K562 (cell line): ENCODE measurements around the gene LBH. TPM values are rescaled to one million over a fixed set of nuclear protein-coding genes. Genes with fewer than 3 reads are reported as not detected.
A peak's percentile ranks its signal among the peaks of the same experiment; 100 is the strongest.

Experiments
- ATAC-seq: fragments of 200-7000 bp; cut with Tn5 transposase; 3 replicates; pipeline ENCODE4 v1.9.1; 2020; ENCODE audit warnings: moderate library complexity
- BruUV-seq: library from RNA; stranded (reverse); fragments of 400-500 nt; replicated peaks from 2 replicates; lab custom pipeline; 2021; lab: Mats Ljungman, UMichigan
- CTCF ChIA-PET: fragments of 300-600 bp; formaldehyde crosslinking; extraction: SDS; loops from one replicate; lab custom pipeline; 2021; ENCODE audit warnings: low intra/inter-chr PET ratio; lab: Yijun Ruan, JAX
- POLR2A ChIA-PET: fragments of 300-600, 350-650 bp; sonication (Branson Sonifier 250); formaldehyde crosslinking; extraction: SDS; loops from one replicate; lab custom pipeline; 2021; ENCODE audit warnings: antibody characterized with exemption, inconsistent platforms; lab: Yijun Ruan, JAX
- DNase-seq, 4 experiments: peaks; one replicate each; pipeline versions ENCODE4 v3.0.0 to v3.0.0-alpha.2; 2011 to 2018; ENCODE audit warnings: low spot score in 3 of 4, mixed read lengths in 3 of 4; ENCODE audit errors: extremely low read depth in 1 of 4
- FAIRE-seq: peaks from 2 replicates; lab custom pipeline; 2011; peaks lifted over from hg19 to GRCh38; lab: Jason Lieb, UNC
- H2AFZ ChIP-seq: 2 replicates; pipeline ENCODE4 v1.6.0; 2011; ENCODE audit warnings: low read depth, low read length, control low read depth, inconsistent platforms
- H3K27ac ChIP-seq: fragments of 200-600 bp; 3 replicates; pipeline ENCODE4 v1.8.0; 2011; ENCODE audit warnings: low read depth, mild to moderate bottlenecking, control low read depth, inconsistent platforms, low read length, moderate library complexity, mixed read lengths; ENCODE audit errors: extremely low read depth
- H3K27me3 ChIP-seq, 2 experiments: fragments of 300-600 bp in 1 of 2; 2 replicates in 1 of 2; 3 replicates in 1 of 2; pipeline versions ENCODE4 v1.6.0 to v1.8.0; 2011; ENCODE audit warnings: inconsistent platforms in 2 of 2, low read length in 2 of 2, mild to moderate bottlenecking in 1 of 2, mixed read lengths in 1 of 2, moderate library complexity in 1 of 2; ENCODE audit not compliant: control insufficient read depth in 2 of 2, insufficient read depth in 2 of 2
- H3K36me3 ChIP-seq: fragments of 300-600 bp; 3 replicates; pipeline ENCODE4 v1.8.0; 2011; ENCODE audit warnings: mild to moderate bottlenecking, low read length, inconsistent platforms; ENCODE audit not compliant: control insufficient read depth, insufficient read depth
- H3K4me1 ChIP-seq, 2 experiments: fragments of 200-600 bp in 1 of 2; replicated peaks in 1 of 2; 2 replicates in 1 of 2; 3 replicates in 1 of 2; pipeline versions ENCODE4 v1.5.1 to v1.8.0; 2011; ENCODE audit warnings: inconsistent platforms in 2 of 2, low read length in 2 of 2, mild to moderate bottlenecking in 1 of 2, mixed read lengths in 1 of 2, moderate library complexity in 1 of 2; ENCODE audit not compliant: control insufficient read depth in 2 of 2, insufficient read depth in 2 of 2
- H3K4me2 ChIP-seq: 2 replicates; pipeline ENCODE4 v1.6.1; 2011; ENCODE audit warnings: low read length, control low read depth, inconsistent platforms, mixed read lengths; ENCODE audit not compliant: insufficient read depth
- H3K4me3 ChIP-seq: fragments of 200-600 bp; sonication (generic), shearing (Covaris generic); 2 replicates; pipeline ENCODE4 v1.5.1; 2016; ENCODE audit warnings: control low read depth, inconsistent platforms
- H3K79me2 ChIP-seq: fragments of 200-600 bp; 3 replicates; pipeline ENCODE4 v1.8.0; 2011; ENCODE audit warnings: low read length, inconsistent platforms; ENCODE audit not compliant: control insufficient read depth, insufficient read depth
- H3K9ac ChIP-seq, 2 experiments: 2 replicates each; pipeline versions ENCODE4 v1.6.0 to v1.6.1; 2011; ENCODE audit warnings: low read depth in 2 of 2, low read length in 2 of 2, control low read depth in 1 of 2, inconsistent platforms in 1 of 2, mild to moderate bottlenecking in 1 of 2, mixed read lengths in 1 of 2; ENCODE audit not compliant: insufficient read depth in 1 of 2
- H3K9me1 ChIP-seq: one replicate; pipeline ENCODE4 v1.6.0; 2011; ENCODE audit warnings: inconsistent platforms, mild to moderate bottlenecking, low read length, moderate library complexity; ENCODE audit not compliant: control insufficient read depth, insufficient read depth
- H3K9me3 ChIP-seq: replicated peaks from 2 replicates; pipeline ENCODE4 v1.5.1; 2011; ENCODE audit warnings: low read depth, low read length, inconsistent platforms; ENCODE audit not compliant: control insufficient read depth, insufficient read depth
- H4K20me1 ChIP-seq: replicated peaks from 2 replicates; pipeline ENCODE4 v1.6.1; 2011; ENCODE audit warnings: low read length, inconsistent platforms, mixed read lengths; ENCODE audit not compliant: control insufficient read depth, insufficient read depth
- BRF2 ChIP-seq: IDR thresholded peaks from 3 replicates; pipeline ENCODE4 v1.6.1; 2011; ENCODE audit warnings: borderline replicate concordance, mild to moderate bottlenecking; ENCODE audit not compliant: insufficient read length, insufficient read depth
- CEBPB ChIP-seq: fragments of 450-650 bp; IDR thresholded peaks from 2 replicates; pipeline ENCODE4 v1.6.1; 2016; ENCODE audit warnings: missing genetic modification characterization, missing compliant biosample characterization
- CREB3L1 ChIP-seq: fragments of 450-650 bp; IDR thresholded peaks from 2 replicates; pipeline ENCODE4 v1.6.1; 2014; ENCODE audit warnings: low read depth, mild to moderate bottlenecking, moderate library complexity, borderline replicate concordance
- DACH1 ChIP-seq: fragments of 450-650 bp; IDR thresholded peaks from 2 replicates; pipeline ENCODE4 v1.6.1; 2018; ENCODE audit not compliant: partially characterized antibody
- DLX4 ChIP-seq: fragments of 250-450 bp; sonication (Bioruptor Pico); IDR thresholded peaks from 2 replicates; pipeline ENCODE4 v1.6.1; 2021; ENCODE audit warnings: mild to moderate bottlenecking
- ELK3 ChIP-seq: fragments of 450-650 bp; formaldehyde crosslinking; IDR thresholded peaks from 2 replicates; pipeline ENCODE4 v1.4.0; 2020; ENCODE audit warnings: mild to moderate bottlenecking
- ETV5 ChIP-seq: sonication (generic); formaldehyde crosslinking; IDR thresholded peaks from 2 replicates; pipeline ENCODE4 v1.4.0; 2020; ENCODE audit warnings: low read depth, mild to moderate bottlenecking, missing genetic modification reagents
- HDAC3 ChIP-seq: fragments of 450-650 bp; IDR thresholded peaks from 2 replicates; pipeline ENCODE4 v1.6.1; 2018; ENCODE audit warnings: borderline replicate concordance, mild to moderate bottlenecking, moderate library complexity; ENCODE audit not compliant: partially characterized antibody
- LEF1 ChIP-seq: fragments of 450-650 bp; IDR thresholded peaks from 2 replicates; pipeline ENCODE4 v1.6.1; 2016; ENCODE audit warnings: mild to moderate bottlenecking
- NFYB ChIP-seq: IDR thresholded peaks from 2 replicates; pipeline ENCODE4 v1.6.1; 2011; ENCODE audit warnings: mild to moderate bottlenecking, moderate library complexity; ENCODE audit not compliant: insufficient read length; ENCODE audit errors: extremely low read depth
- TAF7 ChIP-seq: fragments of 450-650 bp; IDR thresholded peaks from 2 replicates; pipeline ENCODE4 v1.6.1; 2016; ENCODE audit warnings: missing genetic modification characterization, missing compliant biosample characterization
- ZKSCAN1 ChIP-seq: fragments of 150-350 bp; IDR thresholded peaks from 2 replicates; pipeline ENCODE4 v1.6.1; 2016; ENCODE audit warnings: low read depth, low read length
- ZNF239 ChIP-seq: fragments of 250-450 bp; sonication (Bioruptor Pico); IDR thresholded peaks from 2 replicates; pipeline ENCODE4 v1.4.0; 2020; ENCODE audit warnings: mild to moderate bottlenecking
- WGBS: fragments of 100-300 bp; shearing (Covaris generic); methylation state at CpG from one replicate; pipeline ENCODE4 v1.1.6; 2016; ENCODE audit warnings: low coverage, mixed read lengths; ENCODE audit not compliant: insufficient coverage; ENCODE audit errors: missing lambda C conversion rate; 5-methylcytosine and 5-hydroxymethylcytosine counted together
- in situ Hi-C: fragments of 300-500 bp; cut with MboI; formaldehyde crosslinking; loops from 4 replicates; pipeline ENCODE4 v1.15.0; 2018; ENCODE audit warnings: inconsistent platforms, mixed read lengths
- intact Hi-C: fragments of 100-400 bp; cut with micrococcal nuclease; formaldehyde crosslinking; loops from 2 replicates; pipeline ENCODE4 v1.14.2; 2022
- polyA plus RNA-seq, 8 experiments: library from polyadenylated mRNA; depleted of rRNA in 4 of 8; stranded (reverse) in 5 of 8; unstranded in 3 of 8; fragments of >200 nt; fragmentation: Nextera tagmentation in 2 of 8; fragmentation: Illumina TruSeq in 1 of 8; extraction: Ambion mirVana in 2 of 8; extraction: Trizol in 1 of 8; gene quantifications; 2 replicates each; pipeline versions ENCODE4 v1.2.1 to v1.2.3, GENCODE V29; 2011 to 2014; ENCODE audit warnings: inconsistent platforms in 1 of 8, missing spikeins in 1 of 8
- total RNA-seq, 7 experiments: library from RNA; depleted of rRNA in 6 of 7; stranded (reverse); fragments of >200 nt in 6 of 7; fragmentation: Illumina TruSeq in 2 of 7; extraction: Trizol in 2 of 7; gene quantifications; 2 replicates each; pipeline versions ENCODE4 v1.2.1 to v1.2.3, GENCODE V29; 2011 to 2021; ENCODE audit warnings: low replicate concordance in 1 of 7

The LBH gene
- total and polyA plus RNA-seq, 9 of the 15 experiments (the other 6 are each of a cell fraction or from before 2014, with no cell fraction given) = 3.1 to 13.4 (median 7.4) TPM

GRCh38 chr2:30265052-30266015 lies 34.0 kb downstream of the LBH start:
- Histone ChIP-seq H2AFZ (no peak overlapping the region), H3K9me3 (no peaks in the 10 kb centered on the region), H3K9ac (no peak overlapping the region), H3K9me1 (no peaks in the 10 kb centered on the region), H3K4me3 (no peak overlapping the region), H3K27me3 (no peaks in the 10 kb centered on the region), H4K20me1 (no peaks in the 10 kb centered on the region), H3K36me3 (no peaks in the 10 kb centered on the region), H3K27ac (no peak overlapping the region), H3K4me1 (peaks cover 15% of the 10 kb centered on the region in 2 experiments; a peak in 3 of 5 replicates), H3K79me2 (no peaks in the 10 kb centered on the region), H3K4me2 (no peak overlapping the region)
- DNase-seq = no peak
- FAIRE-seq = peak; percentile 19
- BruUV-seq = no TSS peak
- intact Hi-C loops (loop anchor here (2.0 kb wide), 1 partner anchor 13 kb away; no protein-coding TSS in a partner anchor), in situ Hi-C loops (no loop called here)
- ChIA-PET CTCF (no interaction called here), POLR2A (interaction anchor here (0.6 to 1.3 kb wide), 3 partner anchors 12 to 413 kb away, joined by 3 to 5 read pairs (median 3); no protein-coding TSS in a partner anchor)
- no peak for TF ChIP-seq DACH1
- TF ChIP-seq ZNF239 (CRISPR knock-in tag) = no peak
- TF ChIP-seq TAF7 (tag) = no peak
- no peak for TF ChIP-seq CEBPB
- no peak for TF ChIP-seq CREB3L1
- TF ChIP-seq ELK3 = no peak
- no peak for TF ChIP-seq DLX4 (CRISPR knock-in tag)
- no peak for TF ChIP-seq ETV5 (CRISPR knock-in tag)
- TF ChIP-seq HDAC3 = no peak
- TF ChIP-seq NFYB = no peak
- TF ChIP-seq LEF1 = no peak
- TF ChIP-seq ZKSCAN1 = no peak
- no peak for TF ChIP-seq BRF2
- ATAC-seq = no peak
- 51% methylated on average over 4 of the region's 4 CpGs for WGBS
